HG03460 (cell line): Measurements from ENCODE around the gene UVRAG.

Source experiments
- ATAC-seq: cut with Tn5 transposase; IDR thresholded peaks from one replicate; pipeline ENCODE4 v1.9.1; 2021; ENCODE audit not compliant: unreplicated experiment

UVRAG gene

DNA sequence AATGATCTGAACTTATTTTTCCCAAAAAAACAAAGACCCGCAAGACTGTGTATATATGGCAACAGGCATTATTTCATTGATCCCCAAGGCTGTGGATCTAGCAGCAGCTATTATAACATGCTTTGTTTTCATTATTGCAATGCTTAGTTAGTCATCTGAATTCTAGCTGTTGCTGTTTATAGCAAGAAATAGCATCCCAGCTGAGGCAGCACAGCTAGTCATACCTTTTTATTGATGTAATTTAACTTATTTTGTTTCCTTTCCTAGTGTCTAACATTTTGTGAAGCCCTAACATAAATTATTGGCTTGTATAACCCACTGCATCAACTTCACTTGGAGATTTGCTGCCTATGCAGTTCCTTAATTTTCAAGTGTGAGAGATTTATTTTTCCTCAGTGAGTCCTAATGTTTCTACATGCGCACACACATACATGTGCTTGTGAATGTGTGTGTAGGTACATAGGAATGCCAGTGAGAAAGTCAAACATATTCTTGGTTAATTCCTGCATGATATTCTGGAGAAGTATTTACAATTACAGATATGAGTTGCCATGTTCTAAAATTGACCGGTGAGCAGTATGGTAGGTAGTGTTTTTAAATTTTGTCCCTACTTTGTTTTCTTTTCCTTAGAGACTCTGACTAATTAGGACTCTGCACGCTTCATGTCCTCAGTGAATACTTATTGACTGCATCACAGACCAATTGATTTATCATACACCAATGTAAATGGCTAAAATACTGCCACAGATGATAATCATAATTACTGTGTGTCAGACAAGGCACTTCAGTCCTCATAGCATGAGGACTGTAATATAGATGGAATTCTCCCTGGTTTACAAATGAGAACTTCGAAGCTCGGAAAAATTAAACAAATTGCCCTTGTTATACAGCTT is 272.0 kb downstream of the UVRAG start:
- no peak for ATAC-seq

DNA sequence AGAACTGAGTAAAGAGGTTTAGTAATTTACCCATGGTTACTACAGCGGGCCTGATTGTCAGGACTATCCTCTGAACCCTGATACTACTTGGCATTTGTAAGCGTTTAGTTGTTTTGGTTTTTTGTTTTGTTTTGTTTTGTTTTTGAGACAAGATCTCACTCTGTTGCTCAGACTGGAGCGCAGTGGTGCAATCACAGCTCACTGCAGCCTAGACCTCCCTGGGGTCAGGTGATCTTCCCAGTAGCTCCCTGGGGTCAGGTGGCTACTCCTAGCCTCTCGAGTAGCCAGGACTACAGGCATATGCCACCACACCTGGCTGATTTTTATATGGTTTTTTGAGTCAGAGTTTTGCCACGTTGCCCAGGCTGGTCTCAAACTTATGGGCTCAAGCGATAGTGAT is 272.7 kb downstream of the UVRAG start:
- no peak for ATAC-seq

DNA sequence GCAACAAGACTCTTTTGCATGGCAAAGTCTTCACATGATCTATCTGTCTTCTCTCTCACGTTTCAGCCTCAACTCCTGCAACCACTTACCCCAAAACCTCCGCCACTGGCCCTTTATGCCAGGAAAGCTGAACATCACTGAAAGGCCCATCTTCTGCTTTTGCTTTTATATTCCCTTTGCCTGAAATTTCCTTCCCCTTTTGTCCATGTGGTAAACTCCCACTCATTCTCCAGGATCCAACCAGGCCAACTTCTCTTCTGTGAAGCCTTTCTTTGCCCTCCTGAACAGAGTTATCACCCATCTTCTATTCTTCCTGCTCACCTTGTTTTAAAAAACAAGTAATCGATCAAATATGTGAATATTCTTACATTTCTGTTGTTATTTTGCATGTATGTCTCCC is 273.5 kb downstream of the UVRAG start:
- ATAC-seq, result no peak

DNA sequence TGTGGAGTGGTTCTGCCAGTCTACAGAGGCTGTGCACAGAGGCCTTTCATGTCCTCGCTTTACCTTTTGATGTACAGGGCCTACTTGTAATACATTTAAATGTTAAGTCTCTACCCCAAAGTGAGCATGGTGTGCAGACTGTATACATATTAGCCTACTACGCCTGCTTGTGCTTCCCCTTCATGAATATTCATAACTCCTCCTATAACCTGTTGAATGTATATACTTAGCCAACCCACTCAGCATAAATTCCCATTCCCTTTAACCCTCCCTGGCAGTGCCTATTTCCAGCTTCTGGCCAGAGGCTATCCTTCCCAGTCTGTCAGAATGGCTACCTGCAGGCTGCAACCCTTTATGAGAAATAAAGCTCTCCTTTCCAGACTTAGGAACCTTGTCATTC is 275.2 kb downstream of the UVRAG start:
- ATAC-seq, result no peak

DNA sequence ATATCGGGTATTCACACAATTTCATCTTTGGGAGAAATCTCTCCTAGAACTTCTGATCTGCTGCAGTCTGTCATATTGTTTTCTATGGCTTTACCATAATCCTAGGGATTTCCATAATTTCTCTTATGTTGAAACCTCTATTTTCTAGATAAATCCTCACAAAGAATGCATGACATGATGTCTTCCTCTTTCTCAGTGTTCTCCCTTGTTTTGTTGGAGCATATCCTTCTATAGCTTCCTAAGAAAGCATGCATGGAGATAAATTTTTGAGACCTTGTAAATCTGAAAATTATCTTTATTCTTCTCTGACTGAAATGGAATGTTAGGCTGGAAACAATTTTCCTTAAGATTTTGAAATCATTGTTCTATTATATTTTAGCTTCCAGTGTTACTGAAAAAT is 275.8 kb downstream of the UVRAG start:
- ATAC-seq, result no peak

DNA sequence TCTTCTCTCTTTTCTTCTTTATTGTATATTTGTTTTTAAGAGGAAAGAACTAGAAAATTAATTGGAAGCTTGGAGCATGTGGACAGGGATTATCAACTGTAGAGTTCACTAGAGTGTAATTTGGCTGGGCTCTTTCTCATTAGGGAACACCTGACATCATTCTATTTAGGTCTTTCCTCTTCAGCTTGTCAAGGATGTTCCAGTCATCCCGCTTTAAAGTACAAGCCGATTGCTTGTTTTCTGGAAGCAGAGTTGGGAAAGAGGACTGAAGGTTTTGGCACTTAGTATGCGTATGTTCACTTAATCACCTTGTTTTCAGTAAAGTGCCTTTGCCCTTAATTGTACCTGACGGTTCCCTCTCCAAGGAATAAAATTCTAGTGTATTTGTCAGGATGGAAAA is 279.7 kb downstream of the UVRAG start:
- no peak for ATAC-seq

DNA sequence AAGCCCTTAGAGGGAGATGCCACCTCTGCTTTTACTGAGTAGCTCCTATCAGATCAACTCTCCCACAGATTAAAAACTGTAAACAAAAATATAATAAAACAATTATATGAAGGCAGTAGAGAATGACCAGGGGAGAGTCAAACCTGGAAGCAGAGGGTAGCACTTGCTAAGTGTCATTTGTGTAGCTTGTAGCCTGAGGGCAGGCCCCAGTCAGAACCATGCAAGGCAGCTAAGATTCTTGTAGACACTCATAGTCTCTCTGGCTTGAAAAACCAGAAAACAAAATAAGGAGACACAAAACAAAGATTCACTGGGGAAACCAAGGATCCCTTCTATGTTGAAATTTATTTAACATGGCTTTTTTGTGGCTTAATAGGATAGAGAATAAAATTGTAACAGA is 280.9 kb downstream of the UVRAG start:
- ATAC-seq, result no peak

DNA sequence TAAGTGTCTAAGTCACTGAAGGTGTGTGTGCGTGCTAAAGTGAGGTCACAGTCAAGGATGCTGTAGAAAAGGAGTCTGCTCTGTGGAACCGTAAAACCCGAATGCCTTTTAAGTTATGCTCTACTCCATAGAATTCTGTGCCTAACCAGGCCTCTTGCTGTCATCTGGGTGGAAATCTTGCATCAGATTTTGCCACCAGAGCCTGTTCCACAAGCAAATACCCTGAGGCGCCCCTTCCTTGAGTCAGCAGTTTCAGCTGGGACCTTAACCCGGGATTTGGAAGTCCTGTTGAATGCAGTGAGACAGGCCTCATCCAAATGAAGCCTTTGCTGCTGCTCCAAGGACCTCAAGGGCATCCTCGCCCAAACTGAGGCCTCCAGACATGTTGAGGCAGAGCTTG is 281.5 kb downstream of the UVRAG start:
- no peak for ATAC-seq

DNA sequence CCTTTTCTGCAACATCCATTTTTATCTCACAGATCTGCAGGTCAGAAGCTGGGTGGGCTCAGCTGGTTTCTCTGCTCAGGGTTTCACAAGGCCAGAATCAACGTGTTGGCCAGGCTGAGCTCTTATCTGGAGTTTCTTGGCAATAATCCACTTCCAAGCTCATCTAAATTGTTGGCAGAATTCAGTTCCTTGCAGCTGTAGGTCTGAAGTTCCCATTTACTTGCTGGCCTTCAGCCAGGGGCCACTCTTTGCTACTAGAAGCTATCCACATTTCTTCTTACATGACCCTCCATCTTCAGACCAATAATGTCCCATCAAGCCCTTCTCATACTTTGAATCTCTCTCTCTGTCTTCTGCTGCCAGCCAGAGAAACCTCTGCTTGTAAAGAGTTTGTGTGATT is 287.8 kb downstream of the UVRAG start:
- ATAC-seq, result no peak

DNA sequence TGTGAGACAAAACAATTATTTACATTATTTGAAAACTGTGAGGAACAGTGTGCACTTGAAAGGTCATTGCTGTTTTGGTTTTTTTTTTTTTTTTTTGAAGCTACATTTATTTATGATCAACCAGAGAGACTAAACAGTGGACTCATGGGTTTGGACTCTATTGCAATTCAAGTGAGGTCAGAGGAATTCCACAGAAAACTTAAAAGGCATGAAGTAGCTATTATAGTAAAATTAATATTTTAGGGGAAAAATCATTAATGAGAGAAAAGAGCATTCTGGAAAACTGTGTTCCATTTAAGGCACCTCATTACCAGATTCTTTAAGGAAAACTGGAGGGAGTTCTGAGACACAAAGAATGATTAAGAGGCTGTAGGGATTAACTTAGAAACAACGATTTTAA is 288.4 kb downstream of the UVRAG start:
- ATAC-seq, result no peak

DNA sequence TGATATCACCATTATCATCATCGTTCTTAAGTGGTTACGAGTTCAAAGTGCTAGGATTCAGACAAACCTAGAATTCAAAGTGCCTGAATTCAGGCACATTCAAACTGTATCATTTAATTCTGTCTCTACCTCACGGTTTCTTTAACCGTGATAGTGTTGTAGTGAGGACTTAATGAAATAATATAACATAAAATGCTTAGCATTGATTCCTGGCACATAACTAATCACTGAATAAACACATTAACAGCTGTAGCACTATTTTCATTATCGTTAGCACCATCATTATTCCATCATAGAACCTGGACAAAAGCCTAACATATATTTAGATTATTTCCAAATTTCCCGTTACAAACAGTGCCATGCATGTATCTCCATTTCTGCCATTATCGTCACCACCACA is 289.3 kb downstream of the UVRAG start:
- no peak for ATAC-seq

DNA sequence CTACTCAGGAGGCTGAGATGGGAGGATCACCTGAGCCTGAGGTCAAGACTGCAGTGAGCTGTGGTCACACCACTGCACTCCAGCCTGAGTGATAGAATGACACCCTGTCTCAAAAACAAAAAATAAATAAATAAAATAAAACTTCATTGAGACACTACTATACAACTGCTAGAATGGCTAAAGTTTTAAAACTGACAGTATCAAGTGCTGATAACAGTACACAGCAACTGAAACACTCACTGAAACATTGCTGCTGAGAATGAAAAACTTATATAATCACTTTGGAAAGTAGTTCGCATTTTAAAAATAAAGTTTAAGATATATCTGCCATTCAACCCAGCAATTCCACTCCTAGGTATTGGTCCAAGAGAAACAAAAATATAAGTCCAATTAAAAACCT is 290.6 kb downstream of the UVRAG start:
- ATAC-seq, result no peak

DNA sequence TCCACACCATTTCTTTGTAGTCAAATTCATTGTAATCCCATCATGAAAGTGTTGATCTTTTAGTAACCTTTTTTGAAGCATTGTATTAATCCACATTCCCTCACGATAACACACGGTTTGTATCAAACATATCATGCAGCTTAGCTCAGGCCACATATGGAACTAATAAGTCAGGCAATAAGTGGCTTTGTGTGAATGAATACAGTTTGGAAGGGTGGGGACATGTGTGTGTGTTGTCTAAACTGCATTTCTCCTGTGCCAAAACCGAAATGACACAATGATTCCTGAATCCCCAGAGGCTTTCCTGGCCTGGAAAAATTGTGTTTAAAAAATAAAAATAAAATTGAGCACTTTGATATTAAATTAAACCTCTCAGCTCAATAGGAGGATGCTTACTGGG is 293.0 kb downstream of the UVRAG start:
- no peak for ATAC-seq

DNA sequence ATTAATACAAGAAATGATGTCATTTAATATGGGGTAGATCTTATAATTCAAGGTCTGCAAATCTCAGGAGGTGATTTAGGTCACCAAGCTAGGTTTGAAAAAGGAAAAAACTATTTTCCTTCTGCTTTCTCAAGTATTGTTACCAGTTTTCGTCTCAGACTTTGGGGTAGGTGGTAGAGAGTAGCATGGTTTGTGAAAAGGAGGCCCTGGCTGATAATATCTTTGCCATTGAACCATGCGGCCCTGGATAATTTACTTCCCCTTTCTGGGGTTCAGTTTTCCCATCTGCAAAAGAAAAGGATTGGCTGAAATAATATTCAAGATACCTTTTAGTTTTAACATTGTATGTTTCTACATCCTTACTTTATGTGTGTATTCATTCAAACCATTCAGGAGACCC is 299.2 kb downstream of the UVRAG start:
- no peak for ATAC-seq

DNA sequence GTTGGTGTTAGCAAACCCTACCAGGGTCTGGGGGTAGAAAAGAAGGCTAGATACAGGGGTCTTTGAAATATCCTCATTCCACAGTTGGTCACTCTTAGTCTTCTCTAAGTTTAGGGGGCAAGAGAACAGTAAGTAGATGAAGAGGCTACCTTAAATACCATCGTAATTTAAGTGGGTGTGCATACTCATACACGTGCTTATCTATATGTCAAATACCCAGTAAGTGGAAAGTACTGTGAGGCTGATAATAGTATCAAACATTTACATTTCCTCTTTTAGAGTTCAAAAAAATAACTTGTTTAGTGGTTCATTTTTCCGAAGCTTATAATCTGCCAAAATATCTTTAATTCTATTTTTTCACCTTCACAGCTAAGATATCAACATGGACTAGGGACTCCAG is 300.5 kb downstream of the UVRAG start:
- ATAC-seq, result no peak

DNA sequence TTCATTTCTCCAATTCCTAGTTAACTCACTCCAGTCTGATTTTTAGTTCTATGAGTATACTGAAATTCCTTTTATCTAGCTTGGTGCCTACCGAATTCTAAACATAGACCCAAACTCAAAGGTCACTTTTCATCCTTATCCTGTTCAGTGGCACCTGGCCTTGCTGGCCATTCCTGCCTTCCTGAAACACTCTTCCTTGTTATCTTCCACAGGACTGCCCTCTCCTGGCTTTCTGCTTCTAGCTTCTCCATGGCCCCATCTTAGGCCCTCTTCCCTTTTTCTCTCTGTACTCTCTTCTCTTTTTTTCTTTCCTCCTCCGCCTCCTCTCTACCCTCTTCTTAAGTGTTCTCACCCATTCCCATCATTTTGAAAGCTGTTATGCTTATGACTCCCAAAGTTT is 304.0 kb downstream of the UVRAG start:
- no peak for ATAC-seq

DNA sequence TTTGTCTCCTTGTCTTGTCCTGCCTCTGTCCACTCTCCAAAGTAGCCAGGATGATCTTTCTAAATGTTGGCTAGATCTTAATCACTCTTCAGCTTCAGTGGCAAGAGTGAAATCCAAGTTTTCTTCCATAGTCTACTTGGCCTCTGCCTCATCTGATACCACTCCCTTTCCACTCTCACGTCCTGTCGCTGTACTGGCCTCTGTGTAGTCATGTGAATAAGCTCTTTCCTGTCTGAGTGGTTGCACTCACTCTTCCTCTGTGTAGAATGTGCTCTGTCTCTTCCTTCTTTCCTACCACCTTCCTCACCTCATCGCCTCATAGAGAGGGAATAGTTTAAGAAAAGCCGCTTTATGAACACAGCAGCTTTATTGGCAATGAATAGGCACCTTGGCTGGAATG is 304.8 kb downstream of the UVRAG start:
- no peak for ATAC-seq

DNA sequence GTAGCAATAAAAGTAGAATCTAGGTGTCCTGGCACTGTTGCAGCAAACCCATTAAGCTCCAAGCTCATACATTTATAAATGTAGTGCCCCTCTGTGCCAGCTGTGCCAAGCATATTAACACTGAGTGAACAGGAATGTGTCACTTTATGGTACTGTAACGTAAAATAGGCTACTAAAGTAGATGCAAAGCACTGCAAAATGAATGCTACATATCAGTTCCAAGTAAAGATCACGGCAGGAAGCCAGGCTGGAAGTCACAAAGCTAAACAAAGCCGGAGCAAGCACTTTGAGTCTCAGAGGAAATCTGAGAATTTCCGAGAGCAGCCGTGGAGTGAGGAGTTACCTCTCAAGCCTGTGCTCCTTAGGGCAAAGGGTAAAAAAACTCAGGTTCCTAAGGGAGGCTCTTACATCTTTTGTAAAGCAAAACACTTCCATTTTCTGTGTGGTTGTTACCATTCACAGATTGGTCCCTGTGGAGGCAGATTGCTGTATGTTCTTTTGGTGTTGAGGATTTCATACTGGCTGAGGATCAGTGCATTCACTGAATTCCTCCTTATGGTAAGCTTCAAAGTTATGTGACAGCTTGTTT is 305.6 kb downstream of the UVRAG start:
- no peak for ATAC-seq

DNA sequence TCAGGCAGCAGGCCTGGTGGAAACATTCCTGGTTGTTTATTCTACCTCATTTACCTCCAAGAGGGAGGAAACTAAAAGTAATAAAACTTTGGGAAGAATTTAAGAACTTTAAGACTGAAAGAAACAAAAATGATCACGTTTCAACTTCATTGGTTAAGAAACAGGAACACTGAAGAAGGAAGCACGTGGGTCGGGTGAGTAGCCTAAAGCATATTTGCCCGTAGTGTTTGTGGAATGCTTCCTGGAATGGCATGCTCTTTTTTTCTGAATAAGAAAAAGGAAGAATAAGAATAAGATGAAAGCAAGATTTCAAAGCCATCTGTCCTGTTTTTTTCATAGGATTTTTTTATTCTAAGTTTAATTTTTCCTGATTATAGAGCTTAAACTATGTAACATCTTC is 308.2 kb downstream of the UVRAG start:
- ATAC-seq, result no peak

DNA sequence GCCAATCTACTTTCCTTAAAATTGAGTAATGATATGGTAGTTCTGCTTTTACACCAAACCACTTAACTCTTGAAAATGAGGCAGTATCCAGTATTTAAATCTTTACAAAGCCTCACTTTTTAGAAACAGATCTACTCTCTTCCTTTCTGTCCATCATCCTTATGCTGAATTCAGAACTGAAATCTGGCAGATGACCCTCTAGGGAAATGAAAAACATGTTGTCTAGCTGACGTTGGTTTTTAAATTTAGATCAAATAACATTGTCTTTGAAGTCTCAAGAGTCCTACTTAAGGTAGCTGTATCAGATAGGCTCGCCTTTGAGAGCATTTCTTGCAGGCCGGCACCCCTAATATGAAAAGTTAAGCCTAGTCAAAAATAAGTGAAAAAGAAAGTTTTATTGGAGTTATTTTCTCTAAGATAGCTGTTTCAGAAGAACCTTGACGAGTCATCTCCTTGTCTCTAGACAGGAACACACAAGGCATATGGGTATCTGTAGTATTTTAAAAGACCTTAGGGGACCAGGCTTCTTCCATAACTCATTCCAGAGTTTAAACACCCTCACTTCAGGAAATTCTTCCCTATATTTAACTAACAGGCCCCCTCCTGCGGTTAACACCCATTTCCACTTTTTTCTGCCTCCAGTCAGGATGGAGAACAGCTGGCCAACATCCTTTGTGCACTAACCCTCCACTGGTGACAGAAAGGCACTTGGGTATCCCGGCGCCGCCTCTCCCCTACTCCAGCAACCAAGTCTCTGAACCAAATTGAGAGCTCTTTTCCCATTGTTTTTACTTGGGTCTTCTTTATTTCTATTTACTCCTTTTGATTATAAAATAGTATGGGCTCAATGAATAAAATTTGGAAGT is 310.1 kb downstream of the UVRAG start:
- no peak for ATAC-seq

DNA sequence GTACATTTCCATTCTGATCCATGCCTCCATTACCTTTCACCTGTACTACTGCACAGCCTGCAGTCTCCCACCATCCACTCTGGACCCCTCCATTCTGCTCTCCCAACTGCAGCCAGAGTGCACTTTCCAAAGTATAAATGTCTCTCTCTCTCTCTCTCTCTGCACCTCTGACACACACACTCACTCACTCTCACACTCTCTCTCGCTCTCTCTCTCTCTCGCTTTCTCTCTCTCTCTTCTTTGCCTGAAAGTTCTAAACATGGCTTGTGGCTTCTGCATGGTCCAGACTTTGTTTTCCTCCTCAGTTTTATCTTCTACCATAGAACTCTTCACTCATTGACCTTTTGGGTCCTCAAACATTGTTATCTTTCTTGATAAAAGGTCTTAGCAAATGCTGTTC is 314.7 kb downstream of the UVRAG start:
- ATAC-seq, result no peak

DNA sequence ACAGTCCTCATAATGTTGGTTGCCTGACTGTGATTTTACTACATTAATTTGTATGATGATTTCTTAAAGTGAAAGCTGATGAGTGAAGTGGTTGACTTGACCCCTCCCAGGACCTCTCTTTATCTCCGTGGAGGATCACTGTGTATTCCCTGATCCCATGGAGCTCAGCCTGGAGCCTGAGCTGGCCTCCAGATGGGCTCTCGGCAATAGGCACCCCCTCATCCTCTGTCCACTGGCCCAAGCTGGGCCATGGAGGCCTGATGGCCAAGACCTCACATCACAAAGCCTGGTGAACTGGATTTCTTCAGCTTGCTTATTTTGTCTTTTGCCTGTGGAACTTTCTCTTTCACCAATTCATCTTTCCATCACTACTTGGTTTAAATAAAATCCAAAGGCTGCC is 316.1 kb downstream of the UVRAG start:
- no peak for ATAC-seq
